ENCODE measurements around the gene ASPG. TPM values are rescaled to one million over a fixed set of nuclear protein-coding genes. Genes with fewer than 3 reads are reported as not detected.
A peak's percentile ranks its signal among the peaks of the same experiment; 100 is the strongest.

Gene ASPG
- total and polyA plus RNA-seq, 9 donors: 0.37 to 2.5 (median 1.3) TPM

DNA sequence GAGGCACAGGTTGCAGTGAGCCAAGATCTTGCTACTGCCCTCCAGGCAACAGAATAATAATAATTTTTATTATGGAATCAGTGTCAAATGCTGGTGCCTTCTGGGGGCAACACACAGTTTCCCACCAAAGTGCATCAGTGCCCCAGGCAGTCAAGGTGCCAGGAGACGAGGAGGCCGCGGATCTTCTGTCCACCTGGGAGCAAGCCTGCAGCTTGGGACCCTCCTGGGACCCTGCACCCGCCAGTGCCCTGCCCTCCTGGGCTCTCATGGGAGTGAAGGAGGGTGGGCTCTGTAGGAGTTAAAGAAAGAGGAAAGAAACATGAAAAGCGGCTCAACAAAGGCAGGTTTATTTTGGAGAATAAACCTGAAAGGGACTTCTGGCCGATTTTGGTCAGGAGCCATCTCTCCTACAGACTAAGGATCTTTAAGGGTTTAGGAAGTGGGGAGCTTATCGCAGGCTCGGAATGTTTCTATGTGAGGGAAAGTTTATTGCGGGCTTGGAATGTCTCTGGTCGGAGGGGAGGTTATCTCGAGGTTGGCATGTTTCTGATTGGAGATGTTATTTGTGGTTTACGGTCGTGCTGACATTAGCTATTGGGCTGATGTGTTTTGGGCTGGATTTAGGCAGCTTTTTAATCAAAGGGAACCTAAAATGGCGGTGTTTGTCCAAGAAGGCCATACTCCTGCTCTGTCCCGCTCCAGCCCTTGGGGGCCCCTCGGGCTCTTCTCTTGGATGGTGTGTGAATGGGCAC lies 1.1 kb upstream of the ASPG start:
- no peak overlapping the region for H3K27ac ChIP-seq (ENCODE audit: low read length)

DNA sequence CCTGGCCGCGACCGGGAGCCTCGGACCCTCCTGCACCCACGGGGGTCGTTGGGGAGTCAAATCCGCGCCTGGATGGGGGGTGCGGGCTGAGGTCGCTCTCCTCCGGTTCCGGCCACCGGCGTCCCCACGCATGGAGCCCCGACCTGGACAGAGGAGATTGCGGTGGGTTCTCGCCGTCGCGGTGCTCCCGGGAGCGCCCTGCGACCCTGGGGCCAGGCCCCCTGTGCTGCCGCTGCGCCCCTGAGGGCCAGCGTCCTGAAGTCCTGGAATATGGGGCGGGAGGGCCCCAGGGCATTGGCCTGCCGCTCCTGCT lies 345 bp downstream of the ASPG start:
- H3K27ac ChIP-seq (ENCODE audit: low read length): no peak overlapping the region
- WGBS (ENCODE audit: insufficient coverage): 23% methylated on average over 29 of the region's 29 CpGs
- peaks cover 3% of the 10 kb centered on the region for H3K9me3 ChIP-seq (replicated peaks; ENCODE audit: control insufficient read depth, low read depth, low read length)
- peaks cover 41% of the 10 kb centered on the region for H3K4me1 ChIP-seq (ENCODE audit: control insufficient read depth, insufficient read depth, low read length)
- H3K36me3 ChIP-seq (ENCODE audit: control insufficient read depth, insufficient read depth, low read length): no peaks in the 10 kb centered on the region
- DNase-seq: no peak
- H3K4me3 ChIP-seq (ENCODE audit: low read length): no peak overlapping the region
- peaks cover 52% of the 10 kb centered on the region for H3K27me3 ChIP-seq (ENCODE audit: control insufficient read depth, insufficient read depth, low read length)

More for the DNA sequence above, 1.1 kb upstream of the ASPG start:
- Histone ChIP-seq H3K36me3 (ENCODE audit: control insufficient read depth, insufficient read depth, low read length) (no peaks in the 10 kb centered on the region), H3K4me3 (ENCODE audit: low read length) (no peak overlapping the region), H3K27me3 (ENCODE audit: control insufficient read depth, insufficient read depth, low read length) (peaks cover 49% of the 10 kb centered on the region), H3K4me1 (ENCODE audit: control insufficient read depth, insufficient read depth, low read length) (peaks cover 41% of the 10 kb centered on the region), H3K9me3 (replicated peaks; ENCODE audit: control insufficient read depth, low read depth, low read length) (no peaks in the 10 kb centered on the region)
- DNase-seq: peak; percentile 0
- WGBS (ENCODE audit: insufficient coverage): 41% methylated on average over 11 of the region's 16 CpGs

DNA sequence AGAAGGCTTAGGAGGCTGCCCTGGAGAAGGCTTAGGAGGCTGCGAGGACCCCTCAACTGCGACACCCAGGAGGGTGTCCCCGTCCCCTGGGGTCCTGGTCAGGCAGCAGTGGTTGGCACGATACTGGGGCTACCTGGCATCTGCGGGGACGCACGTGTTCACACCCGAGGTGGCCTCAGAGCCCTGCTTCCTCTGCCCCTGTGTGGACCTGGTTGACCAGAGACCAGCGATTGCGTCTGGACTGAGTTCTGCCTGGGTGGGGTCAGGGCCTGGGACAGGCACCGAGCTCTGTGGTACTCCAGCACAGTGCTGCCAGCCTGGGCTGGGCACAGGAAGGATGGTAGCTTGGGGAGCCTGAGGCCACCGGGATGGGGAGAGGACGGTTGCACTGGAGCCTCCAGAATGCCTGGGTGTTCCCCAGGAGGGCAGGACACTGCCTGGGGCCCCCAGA lies 735 bp downstream of the ASPG start:
- H3K27me3 ChIP-seq (ENCODE audit: control insufficient read depth, insufficient read depth, low read length): peaks cover 53% of the 10 kb centered on the region
- no peak overlapping the region for H3K27ac ChIP-seq (ENCODE audit: low read length)
- H3K9me3 ChIP-seq (replicated peaks; ENCODE audit: control insufficient read depth, low read depth, low read length): peaks cover 3% of the 10 kb centered on the region
- peaks cover 44% of the 10 kb centered on the region for H3K4me1 ChIP-seq (ENCODE audit: control insufficient read depth, insufficient read depth, low read length)
- H3K36me3 ChIP-seq (ENCODE audit: control insufficient read depth, insufficient read depth, low read length): no peaks in the 10 kb centered on the region
- no peak overlapping the region for H3K4me3 ChIP-seq (ENCODE audit: low read length)
- no peak for DNase-seq
- WGBS (ENCODE audit: insufficient coverage): 71% methylated on average over 12 of the region's 13 CpGs

DNA sequence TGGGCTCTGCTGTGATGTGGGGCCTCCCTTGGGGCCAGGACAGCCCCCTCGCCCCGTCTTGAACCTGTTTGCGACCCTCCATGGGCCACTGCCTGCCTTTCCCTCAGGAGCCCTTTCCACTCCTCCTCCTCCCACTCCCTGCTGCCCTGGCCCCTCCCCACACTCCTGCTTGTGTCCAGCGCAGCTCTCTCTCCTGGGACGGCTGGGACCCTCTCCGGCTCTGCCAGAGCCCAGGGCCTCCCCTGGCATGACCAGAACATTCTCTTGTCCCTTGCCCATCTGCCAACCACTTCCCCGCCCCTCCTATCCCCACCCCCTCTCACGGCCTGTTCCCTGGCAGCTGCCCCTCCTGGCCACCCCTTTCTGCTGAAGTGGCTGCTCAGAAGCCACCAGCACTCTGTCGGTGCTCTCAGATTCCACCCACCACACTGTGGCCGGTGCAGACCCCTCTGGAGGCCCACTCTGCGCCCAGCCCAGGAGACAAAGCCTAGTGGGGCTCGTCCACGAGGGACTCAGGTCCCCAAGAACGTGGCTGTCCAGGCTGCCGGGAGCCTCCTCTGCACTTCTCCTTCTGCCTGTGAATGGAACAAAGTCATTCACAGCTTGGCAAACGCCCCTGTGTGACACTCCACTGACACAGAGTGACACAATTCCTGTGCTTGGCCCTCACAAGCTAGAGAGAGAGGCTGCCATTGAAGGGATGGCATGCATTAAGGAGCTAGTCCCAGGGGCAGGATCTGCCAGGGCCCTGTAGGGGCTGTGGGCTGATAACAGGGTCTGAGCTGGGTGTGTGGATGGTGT lies 1.4 kb downstream of the ASPG start:
- Histone ChIP-seq H3K4me3 (ENCODE audit: low read length) (no peak overlapping the region), H3K27me3 (ENCODE audit: control insufficient read depth, insufficient read depth, low read length) (peaks cover 53% of the 10 kb centered on the region)

GRCh38 chr14:104087505-104087904 lies 2.0 kb downstream of the ASPG start:
- H3K4me1 ChIP-seq (ENCODE audit: control insufficient read depth, insufficient read depth, low read length): peaks cover 40% of the 10 kb centered on the region
- no peak overlapping the region for H3K4me3 ChIP-seq (ENCODE audit: low read length)
- no peak overlapping the region for H3K27ac ChIP-seq (ENCODE audit: low read length)
- peaks cover 3% of the 10 kb centered on the region for H3K9me3 ChIP-seq (replicated peaks; ENCODE audit: control insufficient read depth, low read depth, low read length)
- H3K36me3 ChIP-seq (ENCODE audit: control insufficient read depth, insufficient read depth, low read length): no peaks in the 10 kb centered on the region
- WGBS (ENCODE audit: insufficient coverage): 55% methylated on average over 7 of the region's 17 CpGs
- H3K27me3 ChIP-seq (ENCODE audit: control insufficient read depth, insufficient read depth, low read length): peaks cover 51% of the 10 kb centered on the region
- DNase-seq: no peak

More for the DNA sequence above, 1.4 kb downstream of the ASPG start:
- no peaks in the 10 kb centered on the region for H3K36me3 ChIP-seq (ENCODE audit: control insufficient read depth, insufficient read depth, low read length)
- 62% methylated on average over 12 of the region's 16 CpGs for WGBS (ENCODE audit: insufficient coverage)
- no peak overlapping the region for H3K27ac ChIP-seq (ENCODE audit: low read length)
- peaks cover 44% of the 10 kb centered on the region for H3K4me1 ChIP-seq (ENCODE audit: control insufficient read depth, insufficient read depth, low read length)
- H3K9me3 ChIP-seq (replicated peaks; ENCODE audit: control insufficient read depth, low read depth, low read length): peaks cover 3% of the 10 kb centered on the region
- no peak for DNase-seq

DNA sequence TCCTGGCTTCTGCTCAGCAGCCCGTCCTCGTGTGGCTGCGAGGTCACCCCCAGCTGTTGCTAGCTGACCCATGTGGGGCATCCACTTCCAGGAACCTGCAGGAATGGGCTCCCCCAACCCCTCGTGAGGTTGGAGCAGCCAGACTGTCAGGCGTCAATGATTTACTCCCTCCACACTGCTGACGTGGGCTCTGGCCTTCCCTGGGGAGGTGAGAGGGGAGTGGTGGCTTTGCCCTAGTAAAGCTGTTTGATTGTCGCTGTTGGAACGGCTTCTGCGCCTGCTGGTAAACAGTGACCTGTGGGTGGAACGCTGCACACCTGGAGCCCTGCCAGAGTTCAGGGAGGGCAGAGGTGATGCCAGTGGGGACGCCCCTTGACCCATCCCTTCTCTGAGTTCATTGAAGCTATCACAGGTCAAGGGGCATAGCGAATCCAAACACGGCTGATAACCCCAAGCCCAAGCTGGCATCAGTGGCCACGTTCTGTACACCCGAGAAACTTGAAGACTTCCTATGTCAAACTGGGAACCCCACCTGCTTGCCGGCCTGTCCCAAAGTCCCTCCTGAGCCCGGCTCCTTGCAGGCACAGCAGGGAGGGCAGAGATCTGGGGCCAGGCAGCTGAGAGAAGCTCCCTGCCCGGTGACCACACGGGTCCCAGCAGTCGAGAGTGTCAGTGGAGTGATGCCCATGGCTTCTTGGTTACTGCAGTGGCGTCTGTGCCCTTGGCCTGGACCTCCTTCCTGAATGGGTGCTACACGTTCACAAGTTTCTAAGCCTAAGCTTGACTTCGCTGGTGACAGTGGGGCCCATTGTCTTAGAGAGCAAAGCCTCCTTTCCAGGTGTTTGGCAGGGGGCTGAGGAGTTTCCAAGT lies 2.7 kb downstream of the ASPG start:
- DNase-seq: no peak
- H3K4me1 ChIP-seq (ENCODE audit: control insufficient read depth, insufficient read depth, low read length): peaks cover 37% of the 10 kb centered on the region
- H3K27ac ChIP-seq (ENCODE audit: low read length): no peak overlapping the region
- H3K36me3 ChIP-seq (ENCODE audit: control insufficient read depth, insufficient read depth, low read length): no peaks in the 10 kb centered on the region
- no peak overlapping the region for H3K4me3 ChIP-seq (ENCODE audit: low read length)
- peaks cover 3% of the 10 kb centered on the region for H3K9me3 ChIP-seq (replicated peaks; ENCODE audit: control insufficient read depth, low read depth, low read length)
- peaks cover 53% of the 10 kb centered on the region for H3K27me3 ChIP-seq (ENCODE audit: control insufficient read depth, insufficient read depth, low read length)
- 75% methylated on average over 17 of the region's 23 CpGs for WGBS (ENCODE audit: insufficient coverage)

DNA sequence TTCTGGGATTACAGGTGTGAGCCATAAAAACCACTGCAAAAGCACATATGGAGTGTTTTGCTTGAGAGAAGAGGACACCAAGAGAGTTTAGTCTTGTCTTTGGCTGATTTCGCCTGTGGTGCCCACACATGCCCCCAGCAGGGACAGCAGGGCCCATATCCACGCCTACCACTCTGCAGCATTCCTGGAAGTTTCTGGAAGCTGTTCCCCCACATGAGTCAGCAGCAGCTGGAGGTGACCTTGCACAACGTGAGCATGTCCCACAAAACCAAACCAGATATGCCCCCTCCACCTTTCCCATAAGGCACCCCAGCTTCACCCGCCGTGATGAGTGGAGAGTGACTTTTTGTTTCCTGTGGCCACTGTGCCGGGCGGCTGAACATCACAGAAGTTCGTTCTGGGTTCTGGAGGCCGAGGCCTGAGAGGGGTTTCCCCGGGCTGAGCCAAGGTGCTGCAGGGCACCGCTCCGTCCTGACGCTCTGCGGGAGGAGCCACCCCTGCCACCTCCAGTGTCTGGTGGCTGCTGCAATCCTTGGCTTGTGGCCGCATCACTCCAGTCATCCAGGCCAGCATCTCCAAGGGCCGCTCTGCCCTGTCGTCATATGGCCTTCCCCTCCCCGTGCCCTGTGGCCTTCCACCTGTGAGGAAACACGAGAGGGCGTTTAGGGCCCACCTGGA lies 4.7 kb downstream of the ASPG start:
- Histone ChIP-seq H3K4me1 (ENCODE audit: control insufficient read depth, insufficient read depth, low read length) (peaks cover 35% of the 10 kb centered on the region), H3K9me3 (replicated peaks; ENCODE audit: control insufficient read depth, low read depth, low read length) (peaks cover 3% of the 10 kb centered on the region), H3K27ac (ENCODE audit: low read length) (no peak overlapping the region), H3K4me3 (ENCODE audit: low read length) (no peak overlapping the region), H3K27me3 (ENCODE audit: control insufficient read depth, insufficient read depth, low read length) (peaks cover 41% of the 10 kb centered on the region), H3K36me3 (ENCODE audit: control insufficient read depth, insufficient read depth, low read length) (no peaks in the 10 kb centered on the region)
- 92% methylated on average over 19 of the region's 20 CpGs for WGBS (ENCODE audit: insufficient coverage)
- no peak for DNase-seq

GRCh38 chr14:104091061-104091926 lies 5.8 kb downstream of the ASPG start:
- DNase-seq: no peak
- Histone ChIP-seq H3K27ac (ENCODE audit: low read length) (no peak overlapping the region), H3K4me1 (ENCODE audit: control insufficient read depth, insufficient read depth, low read length) (peaks cover 34% of the 10 kb centered on the region), H3K4me3 (ENCODE audit: low read length) (no peak overlapping the region), H3K27me3 (ENCODE audit: control insufficient read depth, insufficient read depth, low read length) (peaks cover 34% of the 10 kb centered on the region), H3K9me3 (replicated peaks; ENCODE audit: control insufficient read depth, low read depth, low read length) (peaks cover 3% of the 10 kb centered on the region), H3K36me3 (ENCODE audit: control insufficient read depth, insufficient read depth, low read length) (no peaks in the 10 kb centered on the region)
- 36% methylated on average over 26 of the region's 26 CpGs for WGBS (ENCODE audit: insufficient coverage)
